Testis (tissue), 2 donors: Measurements from ENCODE around the gene TRIM50.

Experiments
- CTCF ChIP-seq, 3 experiments: fragments of 450-650 bp in 2 of 3; fragments of 200-600 bp in 1 of 3; sonication (generic) in 1 of 3; IDR thresholded peaks; one replicate each; pipeline ENCODE4 v1.5.1; 2016 to 2019; ENCODE audit warnings: antibody characterized with exemption in 3 of 3, mild to moderate bottlenecking in 2 of 3, moderate library complexity in 1 of 3
- POLR2A ChIP-seq: fragments of 450-650 bp; IDR thresholded peaks from one replicate; pipeline ENCODE4 v1.6.1; 2017; ENCODE audit warnings: antibody characterized with exemption, mild to moderate bottlenecking, moderate library complexity

- TF ChIP-seq CTCF (IDR thresholded peaks at IDR 0.05) = no peak
- no peak for TF ChIP-seq POLR2A
These were observed 19.7 kb downstream of the TRIM50 start for GRCh38 chr7:73308074-73308664.
